Measurements from ENCODE around the gene PDCD10.

The PDCD10 gene

GRCh38 chr3:167736997-167737396 lies 2.3 kb upstream of the PDCD10 start:
- TF ChIP-seq CTCF (IDR thresholded peaks at IDR 0.05; ENCODE audit: control insufficient read depth, insufficient read depth, low read depth, low read length, missing control alignments) = no peak
- DNase-seq (ENCODE audit: low read depth) = no peak
- no peak overlapping the region for H3K4me3 ChIP-seq (ENCODE audit: control insufficient read depth, low read depth, low read length)

DNA sequence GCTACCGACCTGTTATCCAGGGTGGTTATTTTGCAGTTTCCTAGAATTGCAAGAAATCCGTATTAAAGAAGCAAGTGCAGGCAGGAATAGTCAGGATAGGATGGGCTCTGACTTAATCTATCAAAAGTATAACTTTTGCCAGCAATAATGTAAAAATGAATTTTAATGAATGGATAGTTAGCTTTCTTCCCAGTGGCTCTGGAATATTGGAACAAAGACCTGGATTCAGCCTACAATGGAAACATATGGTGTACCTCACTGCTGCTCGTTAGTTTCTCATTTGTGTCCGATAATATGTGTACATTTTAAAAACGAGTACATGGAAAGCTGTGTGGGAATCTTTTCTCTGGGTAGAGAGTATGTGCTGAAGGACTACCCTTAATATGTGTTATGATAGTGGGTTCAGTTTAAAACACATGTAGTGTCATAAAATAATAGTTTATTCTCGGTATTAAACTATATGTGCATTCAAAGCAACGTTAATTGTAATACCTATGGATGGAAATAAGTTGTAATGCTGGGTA lies 1.6 kb upstream of the PDCD10 start:
- no peak for DNase-seq (ENCODE audit: low read depth)
- no peak for TF ChIP-seq CTCF (IDR thresholded peaks at IDR 0.05; ENCODE audit: control insufficient read depth, insufficient read depth, low read depth, low read length, missing control alignments)
- H3K4me3 ChIP-seq (ENCODE audit: control insufficient read depth, low read depth, low read length) = no peak overlapping the region

GRCh38 chr3:167735233-167736138 lies 794 bp upstream of the PDCD10 start, which contains the start of gene SERPINI1:
Gene SERPINI1 (plus strand): TSS chr3:167735721. CDS start chr3:167789129, 53,408 bp downstream.
- peak; percentile 66 for DNase-seq (ENCODE audit: low read depth)
- peak within 1 kb of the TSS; percentile 91 for H3K4me3 ChIP-seq (ENCODE audit: control insufficient read depth, low read depth, low read length)
- TF ChIP-seq CTCF (IDR thresholded peaks at IDR 0.05; ENCODE audit: control insufficient read depth, insufficient read depth, low read depth, low read length, missing control alignments) = peak; percentile 7

DNA sequence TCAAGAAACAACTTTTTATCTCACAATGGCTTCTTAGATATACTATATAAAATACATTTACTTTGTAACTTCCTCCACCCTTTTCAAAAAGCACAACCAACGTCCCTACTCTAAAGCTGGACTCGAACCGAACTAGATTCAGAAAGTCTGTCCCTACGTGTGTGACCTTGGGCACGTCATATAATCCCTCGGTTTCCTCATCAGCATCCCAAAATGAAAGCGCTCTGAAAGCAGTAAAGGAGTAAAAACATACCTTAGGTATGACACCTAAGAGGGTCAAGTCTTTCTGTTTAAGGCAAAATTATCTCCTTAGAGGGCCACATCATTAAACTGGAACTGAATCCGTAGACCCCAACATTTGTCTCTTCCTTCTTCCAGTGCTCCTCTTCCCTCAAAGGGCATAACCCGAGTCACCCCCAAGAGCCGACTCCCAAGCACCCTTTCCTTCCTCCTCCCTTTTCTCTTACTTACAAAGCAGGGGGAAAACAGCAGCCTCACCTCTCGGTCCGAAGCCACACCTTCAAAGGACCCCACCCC lies 663 bp downstream of the PDCD10 start:
- no peak for TF ChIP-seq CTCF (IDR thresholded peaks at IDR 0.05; ENCODE audit: control insufficient read depth, insufficient read depth, low read depth, low read length, missing control alignments)
- no peak for DNase-seq (ENCODE audit: low read depth)

DNA sequence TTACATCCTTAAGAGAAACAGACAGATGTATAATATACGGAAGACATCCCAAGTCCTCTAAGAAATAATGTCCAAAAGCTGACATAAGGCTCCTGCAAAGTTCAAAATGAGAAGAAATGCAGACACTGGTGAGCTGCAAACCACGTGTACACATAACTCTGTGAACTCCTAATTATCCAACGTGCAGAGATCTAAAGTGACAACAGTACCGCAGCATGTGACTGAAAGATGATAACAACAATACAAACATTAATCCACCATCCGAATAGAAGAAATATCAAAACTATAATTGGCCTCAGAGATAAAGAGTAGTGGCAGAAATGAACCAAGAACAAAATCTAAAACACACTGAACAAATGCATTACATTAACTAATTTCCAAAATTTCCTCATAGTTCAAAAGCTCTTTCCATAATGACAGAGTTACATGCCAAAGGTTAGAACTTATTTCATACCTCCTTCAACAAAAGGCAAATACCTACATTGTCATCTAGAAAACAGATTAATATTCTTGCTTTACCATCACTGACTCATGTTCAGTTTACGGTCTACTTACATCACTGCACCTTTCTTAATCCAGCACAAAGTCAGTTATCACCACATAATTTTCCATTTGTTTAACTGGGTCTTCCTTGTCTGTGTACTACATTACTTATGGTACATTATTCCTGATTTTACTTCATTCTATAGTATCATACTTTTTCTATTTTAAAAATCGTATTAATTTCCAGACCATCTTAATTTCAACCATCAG lies 2.2 kb downstream of the PDCD10 start:
- no peak overlapping the region for H3K4me3 ChIP-seq (ENCODE audit: control insufficient read depth, low read depth, low read length)
- no peak for TF ChIP-seq CTCF (IDR thresholded peaks at IDR 0.05; ENCODE audit: control insufficient read depth, insufficient read depth, low read depth, low read length, missing control alignments)
- DNase-seq (ENCODE audit: low read depth) = no peak

More for the DNA sequence above, 663 bp downstream of the PDCD10 start:
- H3K4me3 ChIP-seq (ENCODE audit: control insufficient read depth, low read depth, low read length) = peak overlapping the region; percentile 91

GRCh38 chr3:167731393-167731792 lies 3.3 kb downstream of the PDCD10 start:
- H3K4me3 ChIP-seq (ENCODE audit: control insufficient read depth, low read depth, low read length) = no peak overlapping the region
- TF ChIP-seq CTCF (IDR thresholded peaks at IDR 0.05; ENCODE audit: control insufficient read depth, insufficient read depth, low read depth, low read length, missing control alignments) = no peak
- DNase-seq (ENCODE audit: low read depth) = no peak

Measured in AG09309 (cell line).